Ovary (tissue), 3 donors: ENCODE results near the gene ADCY6.

ENCODE experiments used
- CTCF ChIP-seq, 3 donors: fragments of 450-650 bp in 2 of 3; fragments of 200-600 bp in 1 of 3; IDR thresholded peaks; one replicate each; pipeline versions ENCODE4 v1.5.1 to v1.8.0; 2016 to 2022; ENCODE audit warnings: antibody characterized with exemption in 3 of 3, mild to moderate bottlenecking in 1 of 3
- POLR2A ChIP-seq: fragments of 450-650 bp; IDR thresholded peaks from one replicate; pipeline ENCODE4 v1.6.1; 2017; ENCODE audit warnings: antibody characterized with exemption, mild to moderate bottlenecking, moderate library complexity
- donor health status: DM: no; HTN: no; CAD: no.

- TF ChIP-seq CTCF (IDR thresholded peaks at IDR 0.05) (no peak), POLR2A (no peak)
Measured at GRCh38 chr12:48823281-48823680, 34.4 kb upstream of the ADCY6 start.
